ENCODE data around the gene AGBL4.

- TF ChIP-seq CTCF (IDR thresholded peaks at IDR 0.05), result no peak
- TF ChIP-seq ZFX (IDR thresholded peaks at IDR 0.05; ENCODE audit: borderline replicate concordance), result no peak
These were observed 1428.1 kb downstream of the AGBL4 start for GRCh38 chr1:48595613-48596012.

Measured in 22Rv1 (cell line).